Upper lobe of right lung (tissue), 1 donor: Measurements from ENCODE around the gene ARHGAP6. TPM values are rescaled to one million over a fixed set of nuclear protein-coding genes. Genes with fewer than 3 reads are reported as not detected.

Experiments used
- ATAC-seq: fragments of 200-7000 bp; cut with Tn5 transposase; one replicate; pipeline ENCODE4 v1.9.1; 2020; ENCODE audit warnings: mild to moderate bottlenecking, moderate library complexity
- DNase-seq: peaks from one replicate; pipeline ENCODE4 v3.0.0-alpha.2; 2020
- H3K27ac ChIP-seq: fragments of 200-600 bp; one replicate; pipeline ENCODE4 v1.8.0; 2022
- H3K27me3 ChIP-seq: fragments of 200-600 bp; one replicate; pipeline ENCODE4 v1.8.0; 2022; ENCODE audit warnings: mild to moderate bottlenecking
- H3K36me3 ChIP-seq: fragments of 200-600 bp; one replicate; pipeline ENCODE4 v1.8.0; 2022
- H3K4me1 ChIP-seq: fragments of 200-600 bp; one replicate; pipeline ENCODE4 v1.8.0; 2022
- H3K4me3 ChIP-seq: fragments of 200-600 bp; one replicate; pipeline ENCODE4 v1.8.0; 2022; ENCODE audit warnings: mild to moderate bottlenecking
- H3K9me3 ChIP-seq: fragments of 200-600 bp; one replicate; pipeline ENCODE4 v1.8.0; 2022
- intact Hi-C: fragments of 100-400 bp; cut with DNase I; formaldehyde crosslinking; loops from one replicate; pipeline ENCODE4 v1.11.0; 2022
- total RNA-seq: library from RNA; stranded (reverse); fragmentation: NEBNext Ultra II Directional; extraction: Animal tissue kit (Norgen Biotek cat#: 25700); gene quantifications from one replicate; pipeline ENCODE4 v1.2.1, GENCODE V29; 2021
- TF ChIP-seq, protein P1 (sequence below): fragments of 200-600 bp; IDR thresholded peaks from one replicate; pipeline ENCODE4 v1.8.0; 2022; ENCODE audit warnings: antibody characterized with exemption
- donor health status: DM: no; HTN: yes; CAD: no; lungs with severe emphysema.

Gene ARHGAP6
- total RNA-seq, 1 donor from 2014 or later: 17.1 TPM

DNA sequence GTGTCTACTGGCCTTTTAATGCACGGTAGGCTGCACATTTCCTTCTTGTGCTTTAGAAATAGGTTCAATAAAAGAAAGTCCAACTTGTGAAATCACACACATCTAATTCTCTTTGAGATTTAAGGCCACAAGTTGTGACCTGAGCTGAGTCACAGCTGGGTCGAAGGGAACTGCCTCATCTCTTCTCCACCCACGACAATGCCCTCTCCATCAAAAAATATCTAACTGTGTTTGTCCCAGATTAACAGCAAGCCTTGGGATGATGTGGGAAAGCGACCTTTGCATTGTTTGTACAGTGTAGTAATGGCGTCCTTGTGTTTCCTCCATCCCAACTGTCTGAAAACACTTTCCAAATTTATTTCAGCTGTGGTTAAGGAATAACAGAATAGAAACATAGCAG lies 203.6 kb downstream of the ARHGAP6 start:
- ATAC-seq (no peak), DNase-seq (no peak)
- H3K4me1 ChIP-seq: no peaks in the 10 kb centered on the region
- H3K4me3 ChIP-seq: no peak overlapping the region
- H3K9me3 ChIP-seq: no peaks in the 10 kb centered on the region
- TF ChIP-seq, protein P1, sequence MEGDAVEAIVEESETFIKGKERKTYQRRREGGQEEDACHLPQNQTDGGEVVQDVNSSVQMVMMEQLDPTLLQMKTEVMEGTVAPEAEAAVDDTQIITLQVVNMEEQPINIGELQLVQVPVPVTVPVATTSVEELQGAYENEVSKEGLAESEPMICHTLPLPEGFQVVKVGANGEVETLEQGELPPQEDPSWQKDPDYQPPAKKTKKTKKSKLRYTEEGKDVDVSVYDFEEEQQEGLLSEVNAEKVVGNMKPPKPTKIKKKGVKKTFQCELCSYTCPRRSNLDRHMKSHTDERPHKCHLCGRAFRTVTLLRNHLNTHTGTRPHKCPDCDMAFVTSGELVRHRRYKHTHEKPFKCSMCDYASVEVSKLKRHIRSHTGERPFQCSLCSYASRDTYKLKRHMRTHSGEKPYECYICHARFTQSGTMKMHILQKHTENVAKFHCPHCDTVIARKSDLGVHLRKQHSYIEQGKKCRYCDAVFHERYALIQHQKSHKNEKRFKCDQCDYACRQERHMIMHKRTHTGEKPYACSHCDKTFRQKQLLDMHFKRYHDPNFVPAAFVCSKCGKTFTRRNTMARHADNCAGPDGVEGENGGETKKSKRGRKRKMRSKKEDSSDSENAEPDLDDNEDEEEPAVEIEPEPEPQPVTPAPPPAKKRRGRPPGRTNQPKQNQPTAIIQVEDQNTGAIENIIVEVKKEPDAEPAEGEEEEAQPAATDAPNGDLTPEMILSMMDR: no peak
- no peaks in the 10 kb centered on the region for H3K36me3 ChIP-seq
- no peaks in the 10 kb centered on the region for H3K27me3 ChIP-seq
- intact Hi-C loops: no loop called here
- H3K27ac ChIP-seq: no peak overlapping the region

DNA sequence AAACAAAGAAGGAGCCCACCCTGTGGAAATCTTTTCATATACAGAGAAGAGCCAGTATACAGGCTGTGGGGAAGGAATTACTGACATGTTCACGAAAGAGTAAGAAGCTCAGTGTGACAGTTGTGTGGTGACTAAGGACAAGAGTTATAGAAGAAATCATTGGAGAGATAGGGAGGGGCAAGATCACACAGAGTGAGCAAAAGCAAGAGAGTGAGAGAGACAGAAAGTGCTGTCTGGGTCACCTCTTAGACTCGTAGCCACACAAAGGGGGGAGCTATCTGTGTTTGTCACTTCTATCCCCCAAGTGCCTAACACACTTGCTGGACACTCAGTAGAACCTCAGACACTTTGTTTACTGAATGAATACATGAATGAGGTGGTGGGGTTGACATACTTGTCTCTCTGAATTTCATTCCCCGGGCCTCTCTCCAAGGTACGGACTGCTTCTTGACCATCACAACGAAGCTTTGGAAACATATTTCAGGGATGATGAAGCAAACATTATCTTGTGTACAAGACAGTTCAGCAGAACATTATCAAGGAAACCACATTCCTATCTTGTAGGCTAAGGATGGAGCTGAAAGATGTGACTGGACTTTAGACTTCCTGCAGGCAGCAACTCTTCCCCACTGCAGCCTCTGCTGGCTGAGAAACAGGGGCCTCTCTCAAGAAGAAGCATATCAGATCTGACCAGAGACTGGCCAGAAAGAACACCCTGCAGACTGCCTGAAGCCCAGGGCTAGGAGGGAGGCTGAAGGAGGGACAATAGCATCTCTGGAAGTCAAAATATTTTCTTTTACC lies 204.3 kb downstream of the ARHGAP6 start:
- H3K9me3 ChIP-seq: no peaks in the 10 kb centered on the region
- no peaks in the 10 kb centered on the region for H3K4me1 ChIP-seq
- H3K36me3 ChIP-seq: no peaks in the 10 kb centered on the region
- no peak for DNase-seq
- H3K27me3 ChIP-seq: no peaks in the 10 kb centered on the region
- no peak for ATAC-seq
- no peak overlapping the region for H3K4me3 ChIP-seq
- no peak overlapping the region for H3K27ac ChIP-seq
- TF ChIP-seq, protein P1: no peak
- intact Hi-C loops: no loop called here

DNA sequence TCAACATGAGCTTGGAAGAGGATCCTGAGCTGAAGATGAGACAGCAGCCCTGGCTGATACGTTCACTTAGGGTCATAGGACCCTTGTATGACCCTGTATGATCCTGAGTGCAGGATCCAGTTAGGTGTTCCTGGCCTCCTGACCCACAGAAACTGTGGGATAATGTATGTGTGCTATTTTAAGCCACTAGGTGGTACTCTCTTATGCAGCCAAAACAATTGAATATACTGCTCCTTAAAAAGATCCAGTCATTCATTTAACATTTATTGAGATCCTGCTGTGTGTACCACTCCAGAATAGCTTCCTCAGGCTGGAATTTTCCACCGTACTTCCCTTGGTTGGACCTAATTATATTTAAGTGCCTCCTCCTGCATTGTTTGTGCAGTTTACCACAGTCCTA lies 205.4 kb downstream of the ARHGAP6 start:
- DNase-seq: no peak
- H3K9me3 ChIP-seq: no peaks in the 10 kb centered on the region
- TF ChIP-seq, protein P1: no peak
- no peak overlapping the region for H3K4me3 ChIP-seq
- H3K27ac ChIP-seq: no peak overlapping the region
- no peak for ATAC-seq
- no peaks in the 10 kb centered on the region for H3K36me3 ChIP-seq
- H3K4me1 ChIP-seq: no peaks in the 10 kb centered on the region
- no peaks in the 10 kb centered on the region for H3K27me3 ChIP-seq
- intact Hi-C loops: no loop called here

DNA sequence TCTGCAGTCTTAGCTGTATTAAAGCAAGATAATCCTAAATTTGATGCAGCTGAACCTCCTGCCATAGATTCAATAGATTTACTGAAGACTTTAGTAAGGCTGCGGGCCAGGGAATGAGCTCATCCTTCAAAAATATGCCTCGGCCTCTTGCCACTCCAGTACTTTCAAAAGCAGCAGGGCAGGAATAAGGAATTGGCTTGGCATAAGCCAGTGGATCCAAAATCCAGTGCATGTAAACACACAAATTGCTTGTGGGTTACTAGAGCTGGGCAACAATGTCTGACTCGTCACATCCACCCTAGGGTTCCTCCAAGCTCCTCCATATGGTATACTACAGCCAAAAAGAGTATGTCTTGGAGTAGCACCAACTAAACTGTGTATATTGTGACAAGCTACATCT lies 207.6 kb downstream of the ARHGAP6 start:
- H3K36me3 ChIP-seq: no peaks in the 10 kb centered on the region
- intact Hi-C loops: no loop called here
- ATAC-seq (no peak), DNase-seq (no peak)
- H3K27ac ChIP-seq: no peak overlapping the region
- no peaks in the 10 kb centered on the region for H3K4me1 ChIP-seq
- no peak overlapping the region for H3K4me3 ChIP-seq
- H3K9me3 ChIP-seq: no peaks in the 10 kb centered on the region
- H3K27me3 ChIP-seq: no peaks in the 10 kb centered on the region
- TF ChIP-seq, protein P1: no peak

DNA sequence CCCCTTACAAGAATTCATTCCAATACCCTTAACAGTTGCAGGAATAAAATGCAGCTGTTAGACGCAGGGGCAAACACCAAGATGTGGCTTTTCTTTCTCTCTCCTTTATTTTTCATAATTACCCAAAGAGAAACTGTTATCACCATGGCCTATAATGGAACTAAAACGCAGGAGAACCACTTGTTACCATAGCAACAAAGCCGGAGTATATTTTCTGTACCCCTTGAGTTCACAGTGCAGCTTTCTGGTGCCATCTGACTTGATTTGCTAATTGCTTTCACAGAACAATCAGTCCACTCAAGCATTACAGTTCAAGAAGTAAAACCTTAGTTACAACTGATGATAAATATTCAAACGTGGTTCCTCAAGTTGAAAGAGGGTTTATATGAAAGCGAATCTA lies 214.6 kb downstream of the ARHGAP6 start:
- Histone ChIP-seq H3K27me3 (no peaks in the 10 kb centered on the region), H3K27ac (no peak overlapping the region), H3K36me3 (no peaks in the 10 kb centered on the region), H3K4me1 (no peaks in the 10 kb centered on the region), H3K4me3 (no peak overlapping the region), H3K9me3 (no peaks in the 10 kb centered on the region)
- ATAC-seq (no peak), DNase-seq (no peak)
- intact Hi-C loops: no loop called here
- TF ChIP-seq, protein P1: no peak
